Panc1 (cell line): ENCODE results near the gene SLC43A2.

Experiments
- CTCF ChIP-seq: fragments of 450-650 bp; IDR thresholded peaks from 2 replicates; pipeline ENCODE4 v1.5.1; 2017; ENCODE audit warnings: mild to moderate bottlenecking
- SIN3A ChIP-seq: IDR thresholded peaks from 2 replicates; pipeline ENCODE4 v1.6.1; 2012; ENCODE audit warnings: low read depth, mild to moderate bottlenecking, low read length, moderate library complexity, borderline replicate concordance; ENCODE audit not compliant: insufficient read depth
- TF ChIP-seq, protein P1 (sequence below), 2 experiments: IDR thresholded peaks; 2 replicates each; pipeline ENCODE4 v1.6.1; 2011 to 2012; ENCODE audit warnings: low read depth in 2 of 2, control low read depth in 1 of 2, low read length in 1 of 2, mild to moderate bottlenecking in 1 of 2, moderate library complexity in 1 of 2; ENCODE audit not compliant: insufficient read depth in 1 of 2

- TF ChIP-seq CTCF (no peak), SIN3A (no peak)
- TF ChIP-seq, protein P1, sequence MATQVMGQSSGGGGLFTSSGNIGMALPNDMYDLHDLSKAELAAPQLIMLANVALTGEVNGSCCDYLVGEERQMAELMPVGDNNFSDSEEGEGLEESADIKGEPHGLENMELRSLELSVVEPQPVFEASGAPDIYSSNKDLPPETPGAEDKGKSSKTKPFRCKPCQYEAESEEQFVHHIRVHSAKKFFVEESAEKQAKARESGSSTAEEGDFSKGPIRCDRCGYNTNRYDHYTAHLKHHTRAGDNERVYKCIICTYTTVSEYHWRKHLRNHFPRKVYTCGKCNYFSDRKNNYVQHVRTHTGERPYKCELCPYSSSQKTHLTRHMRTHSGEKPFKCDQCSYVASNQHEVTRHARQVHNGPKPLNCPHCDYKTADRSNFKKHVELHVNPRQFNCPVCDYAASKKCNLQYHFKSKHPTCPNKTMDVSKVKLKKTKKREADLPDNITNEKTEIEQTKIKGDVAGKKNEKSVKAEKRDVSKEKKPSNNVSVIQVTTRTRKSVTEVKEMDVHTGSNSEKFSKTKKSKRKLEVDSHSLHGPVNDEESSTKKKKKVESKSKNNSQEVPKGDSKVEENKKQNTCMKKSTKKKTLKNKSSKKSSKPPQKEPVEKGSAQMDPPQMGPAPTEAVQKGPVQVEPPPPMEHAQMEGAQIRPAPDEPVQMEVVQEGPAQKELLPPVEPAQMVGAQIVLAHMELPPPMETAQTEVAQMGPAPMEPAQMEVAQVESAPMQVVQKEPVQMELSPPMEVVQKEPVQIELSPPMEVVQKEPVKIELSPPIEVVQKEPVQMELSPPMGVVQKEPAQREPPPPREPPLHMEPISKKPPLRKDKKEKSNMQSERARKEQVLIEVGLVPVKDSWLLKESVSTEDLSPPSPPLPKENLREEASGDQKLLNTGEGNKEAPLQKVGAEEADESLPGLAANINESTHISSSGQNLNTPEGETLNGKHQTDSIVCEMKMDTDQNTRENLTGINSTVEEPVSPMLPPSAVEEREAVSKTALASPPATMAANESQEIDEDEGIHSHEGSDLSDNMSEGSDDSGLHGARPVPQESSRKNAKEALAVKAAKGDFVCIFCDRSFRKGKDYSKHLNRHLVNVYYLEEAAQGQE (IDR thresholded peaks at IDR 0.05; ENCODE audit: insufficient read depth in 1 of 2, low read depth in 2 of 2, low read length in 1 of 2), result no peak
Measured at GRCh38 chr17:1577583-1578013, 51.0 kb downstream of the SLC43A2 start.
